ENCODE data around the gene CHML.

- no peak for TF ChIP-seq CTCF (IDR thresholded peaks at IDR 0.05)
- no peak for TF ChIP-seq POLR2A (IDR thresholded peaks at IDR 0.05)
These were observed 7.2 kb downstream of the CHML start for GRCh38 chr1:241632987-241633386.

Data from right lobe of liver (tissue), 4 donors.